ENCODE measurements around the gene SBK2.
"Not testable (repeated sequence)": the region's sequence is repeated elsewhere in the genome, so short reads cannot be mapped to it uniquely, and the experiment has no call there.

SBK2 gene, protein sequence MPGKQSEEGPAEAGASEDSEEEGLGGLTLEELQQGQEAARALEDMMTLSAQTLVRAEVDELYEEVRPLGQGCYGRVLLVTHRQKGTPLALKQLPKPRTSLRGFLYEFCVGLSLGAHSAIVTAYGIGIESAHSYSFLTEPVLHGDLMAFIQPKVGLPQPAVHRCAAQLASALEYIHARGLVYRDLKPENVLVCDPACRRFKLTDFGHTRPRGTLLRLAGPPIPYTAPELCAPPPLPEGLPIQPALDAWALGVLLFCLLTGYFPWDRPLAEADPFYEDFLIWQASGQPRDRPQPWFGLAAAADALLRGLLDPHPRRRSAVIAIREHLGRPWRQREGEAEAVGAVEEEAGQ
- total RNA-seq, result 0 reads per million in 4 donors

DNA sequence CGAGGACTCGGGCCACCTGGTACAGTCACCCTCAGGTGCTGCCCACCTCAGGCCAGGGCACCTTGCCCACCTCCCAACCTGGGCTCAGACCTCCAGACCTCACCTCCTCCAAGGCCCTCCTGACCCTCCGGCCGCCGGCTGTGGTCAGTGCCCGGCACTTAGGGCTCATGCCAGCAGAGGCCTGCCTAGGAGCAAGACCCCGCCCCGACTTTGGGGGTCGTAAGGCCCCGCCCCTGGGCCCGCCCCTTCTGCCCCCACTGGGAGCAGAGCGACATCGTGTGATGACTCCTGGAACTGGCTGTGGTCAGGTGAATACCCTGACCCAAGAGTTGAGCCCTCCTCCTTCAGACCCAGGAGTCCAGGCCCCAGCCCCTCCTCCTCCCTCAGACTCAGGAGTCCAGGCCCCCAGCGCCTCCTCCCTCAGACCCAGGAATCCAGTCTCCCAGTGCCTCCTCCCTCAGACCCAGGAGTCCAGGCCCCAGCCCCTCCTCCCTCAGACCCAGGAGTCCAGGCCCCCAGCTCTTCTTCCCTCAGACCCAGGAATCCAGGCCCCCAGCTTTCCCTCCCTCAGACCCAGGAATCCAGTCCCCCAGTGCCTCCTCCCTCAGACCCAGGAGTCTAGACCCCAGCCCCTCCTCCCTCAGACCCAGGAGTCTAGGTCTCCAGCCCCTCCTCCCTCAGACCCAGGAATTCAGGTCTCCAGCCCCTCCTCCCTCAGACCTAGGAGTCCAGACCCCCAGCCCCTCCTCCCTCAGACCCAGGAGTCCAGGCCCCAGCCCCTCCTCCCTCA lies at the start of gene SBK2:
SBK2 (minus strand) TSS at position 183 of the 790 bp plus-strand sequence. CDS start 839 bp downstream, outside the sequence.
- no peak for DNase-seq

DNA sequence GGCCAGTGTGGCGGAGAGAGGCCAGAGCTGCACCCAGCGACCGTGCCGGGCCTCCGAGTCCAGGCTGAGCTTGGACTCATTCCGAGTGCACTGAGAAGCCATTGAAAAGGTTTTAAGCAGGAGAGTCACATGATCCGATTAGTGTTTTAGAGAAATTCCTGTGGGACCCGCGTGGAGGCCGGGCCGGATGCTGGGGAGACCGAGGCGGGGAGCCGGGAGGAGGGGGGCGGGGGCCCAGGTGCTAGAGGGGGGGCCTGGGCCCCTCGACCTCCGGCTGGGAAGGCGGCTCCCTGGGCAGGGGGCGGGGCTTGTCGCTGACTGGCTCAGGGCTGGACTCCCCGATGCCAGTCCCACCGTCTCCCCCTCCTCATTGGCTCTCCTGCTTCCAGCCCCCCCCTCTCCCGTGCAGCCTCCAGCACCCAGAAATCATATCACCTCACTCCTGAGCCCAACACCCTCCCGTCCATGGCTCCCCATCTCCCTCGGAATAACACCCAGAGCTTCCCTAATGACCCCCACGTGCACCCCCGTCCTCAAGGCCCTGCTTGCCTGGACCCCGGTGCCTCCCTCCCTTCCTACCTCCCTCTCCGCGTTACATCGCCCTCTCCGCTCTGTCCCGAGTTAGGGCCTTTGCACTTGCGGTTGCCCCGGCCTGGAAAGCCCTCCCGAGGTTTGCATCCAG lies 48.9 kb upstream of the SBK2 start:
- DNase-seq, result peak in 2 of 5 donors; percentile 30 to 42

DNA sequence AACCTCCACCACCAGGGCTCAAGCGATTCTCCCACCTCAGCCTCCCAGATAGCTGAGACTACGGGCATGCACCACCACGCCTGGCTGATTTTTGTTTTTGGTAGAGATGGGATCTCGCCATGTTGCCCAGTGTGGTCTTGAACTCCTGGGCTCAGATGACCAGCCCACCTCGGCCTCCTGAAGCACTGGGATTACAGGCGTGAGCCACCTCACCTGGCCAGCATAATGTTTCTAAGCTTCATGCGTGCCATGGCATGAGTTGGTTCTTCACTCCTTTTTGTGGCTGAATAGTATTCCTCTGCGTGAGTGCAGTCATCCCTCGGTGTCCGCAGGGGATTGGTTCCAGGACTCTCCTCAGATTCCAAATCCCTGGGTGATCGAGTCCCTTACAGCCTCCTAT lies 47.9 kb upstream of the SBK2 start:
- DNase-seq, result no peak

DNA sequence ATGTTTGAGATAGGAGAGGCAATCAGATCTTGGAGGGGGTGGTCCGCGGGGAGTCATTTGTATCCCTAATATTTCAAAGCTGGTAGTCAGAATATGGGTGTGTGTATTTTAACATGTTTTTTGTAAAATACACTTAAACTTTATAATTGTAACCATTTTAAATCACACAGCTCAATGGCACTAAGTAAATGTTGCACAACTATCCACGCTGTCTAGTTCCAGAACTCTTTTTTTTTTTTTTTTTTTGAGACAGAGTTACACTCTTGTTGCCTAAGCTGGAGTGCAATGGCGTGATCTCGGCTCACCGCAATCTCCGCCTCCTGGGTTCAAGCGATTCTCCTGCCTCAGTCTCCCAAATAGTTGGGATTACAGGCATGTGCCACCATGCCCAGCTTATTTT lies 47.0 kb upstream of the SBK2 start:
- DNase-seq, result not testable (repeated sequence)

DNA sequence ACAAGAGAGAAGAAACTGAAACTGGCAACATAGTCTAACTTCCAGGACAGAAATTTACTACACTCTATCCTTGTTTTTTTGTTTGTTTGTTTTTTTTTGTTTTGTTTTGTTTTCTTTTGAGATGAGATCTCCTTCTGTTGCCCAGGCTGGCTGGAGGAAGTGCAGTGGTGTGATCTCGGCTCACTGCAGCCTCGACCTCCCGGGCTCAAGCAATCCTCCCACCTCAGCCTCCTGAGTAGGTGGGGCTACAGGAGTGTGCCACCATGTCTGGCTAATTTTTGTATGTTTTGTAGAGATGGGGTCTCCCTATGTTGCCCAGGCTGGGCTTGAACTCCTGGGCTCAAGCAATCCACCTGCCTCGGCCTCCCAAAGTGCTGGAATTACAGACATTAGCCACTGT lies 45.4 kb upstream of the SBK2 start:
- DNase-seq, result not testable (repeated sequence)

DNA sequence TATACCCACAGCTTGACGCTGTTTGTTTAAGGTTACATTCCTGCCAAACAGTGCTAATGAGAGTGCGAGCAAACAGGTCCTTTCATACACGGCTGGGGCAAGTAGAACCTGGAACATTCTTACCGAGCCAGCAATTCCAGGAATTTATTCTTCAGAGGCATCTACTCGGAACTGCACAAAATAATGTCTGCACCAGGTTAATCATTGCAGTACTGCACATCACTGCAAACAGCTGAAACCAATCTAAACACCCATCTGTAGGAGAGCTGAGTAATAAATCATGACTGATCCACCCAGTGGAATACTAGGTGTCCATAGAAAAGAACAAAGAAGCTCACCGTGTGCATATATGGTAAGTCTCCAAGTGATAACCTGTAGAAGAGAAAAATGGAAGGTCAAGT lies 44.9 kb upstream of the SBK2 start:
- no peak for DNase-seq

DNA sequence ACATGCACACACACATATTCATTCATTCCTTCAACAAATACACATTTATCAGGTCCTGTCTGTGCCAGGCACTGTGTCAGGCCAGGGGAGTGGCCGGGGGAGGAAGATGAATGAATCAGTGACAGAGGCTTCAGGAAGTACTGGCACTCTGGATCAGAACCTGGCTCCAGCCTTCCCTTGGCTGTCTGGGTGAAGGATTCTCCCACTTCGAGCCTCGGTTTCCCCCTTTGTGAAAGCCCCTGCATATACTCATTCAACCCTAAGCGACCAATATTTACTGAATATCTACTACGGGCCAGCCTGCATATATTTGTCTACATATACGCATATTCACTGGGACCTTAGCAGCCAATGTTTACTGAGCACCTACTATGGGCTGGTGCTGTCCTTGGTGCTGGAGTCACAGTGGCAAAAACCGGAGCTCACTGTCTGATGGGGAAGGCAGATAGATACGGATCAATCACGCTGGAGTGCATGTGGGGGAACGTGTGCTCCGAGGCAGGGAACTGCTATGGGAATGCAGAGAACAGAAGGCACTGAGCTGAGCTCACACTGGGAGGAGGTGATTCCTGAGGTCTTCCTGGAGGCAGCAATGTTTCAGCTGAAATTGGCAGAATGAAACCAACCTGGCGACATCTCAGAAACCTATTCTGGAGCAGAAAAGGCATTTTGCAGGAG lies 44.4 kb upstream of the SBK2 start:
- DNase-seq, result no peak

DNA sequence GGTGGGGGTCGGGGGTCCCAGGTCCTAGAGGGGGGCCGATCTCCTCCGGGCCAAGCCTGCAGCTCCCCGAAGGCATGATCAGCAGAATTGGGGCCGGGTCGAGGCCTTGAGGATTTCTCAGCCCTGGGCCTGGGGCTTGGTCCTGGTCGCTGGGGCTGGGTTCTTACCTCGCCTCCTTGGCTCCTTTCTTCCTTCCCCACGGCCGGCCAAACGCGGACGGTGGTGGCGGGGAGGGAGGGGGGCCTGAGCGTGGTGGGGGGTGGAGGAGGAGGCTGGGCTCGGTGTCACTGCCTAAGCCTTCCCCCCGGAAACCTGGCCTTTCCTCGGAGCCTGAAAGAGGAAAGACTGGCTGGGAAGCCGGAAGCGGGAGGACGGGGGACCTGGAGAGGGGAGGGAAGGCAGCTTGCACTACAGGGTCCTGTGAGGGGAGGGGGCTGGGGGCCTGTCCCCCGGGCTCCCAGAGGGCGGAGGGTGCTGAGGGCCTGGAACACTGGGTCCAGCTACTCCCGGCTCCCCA lies 43.8 kb upstream of the SBK2 start, which contains the start of gene ZNF579:
ZNF579 (minus strand) TSS at position 221 of the 517 bp plus-strand sequence. CDS start 1,209 bp downstream, outside the sequence.
- peak in 4 of 5 donors; percentile 49 to 75 (median 60) for DNase-seq

DNA sequence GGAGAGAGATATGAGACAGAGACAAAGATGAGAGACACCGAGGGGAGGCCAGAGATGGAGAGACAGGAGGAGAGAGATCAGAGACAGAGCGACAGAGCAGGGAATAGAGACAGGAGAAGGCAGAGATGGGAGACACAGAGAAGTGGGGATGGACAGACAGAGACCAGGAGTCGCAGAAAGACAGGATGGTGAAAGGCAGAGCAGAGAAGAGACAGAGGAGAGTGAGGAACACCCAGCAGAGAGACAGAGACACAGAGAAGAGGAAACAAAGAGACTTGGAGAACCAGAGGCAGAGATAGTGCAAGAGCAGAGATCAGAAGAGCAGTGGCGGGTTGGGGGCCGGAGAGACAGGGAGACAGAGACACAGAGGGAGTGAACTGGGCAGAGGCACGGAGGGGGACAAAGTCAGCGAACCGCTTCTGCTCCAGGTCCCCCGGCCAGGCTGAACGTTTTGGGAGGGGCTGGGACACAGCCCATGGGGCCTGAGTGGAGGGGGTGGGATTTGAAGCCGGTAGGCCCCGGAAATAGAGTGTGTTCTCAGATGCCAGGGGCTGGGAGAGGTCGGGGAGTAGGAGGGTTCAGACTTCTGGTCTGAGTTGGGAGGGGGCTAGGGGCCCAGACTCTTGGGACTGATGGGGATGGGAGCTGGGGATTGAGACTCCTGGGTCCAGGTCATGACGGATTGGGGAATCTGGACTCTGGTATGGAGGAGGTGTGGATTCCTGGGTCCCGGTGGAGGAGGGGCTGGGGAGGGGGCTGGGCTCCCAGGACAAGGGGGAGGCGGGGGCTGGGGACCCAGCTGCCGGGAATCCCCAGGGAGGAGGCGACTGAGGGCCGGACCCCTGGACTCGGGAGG lies 43.1 kb upstream of the SBK2 start:
- no peak for DNase-seq

DNA sequence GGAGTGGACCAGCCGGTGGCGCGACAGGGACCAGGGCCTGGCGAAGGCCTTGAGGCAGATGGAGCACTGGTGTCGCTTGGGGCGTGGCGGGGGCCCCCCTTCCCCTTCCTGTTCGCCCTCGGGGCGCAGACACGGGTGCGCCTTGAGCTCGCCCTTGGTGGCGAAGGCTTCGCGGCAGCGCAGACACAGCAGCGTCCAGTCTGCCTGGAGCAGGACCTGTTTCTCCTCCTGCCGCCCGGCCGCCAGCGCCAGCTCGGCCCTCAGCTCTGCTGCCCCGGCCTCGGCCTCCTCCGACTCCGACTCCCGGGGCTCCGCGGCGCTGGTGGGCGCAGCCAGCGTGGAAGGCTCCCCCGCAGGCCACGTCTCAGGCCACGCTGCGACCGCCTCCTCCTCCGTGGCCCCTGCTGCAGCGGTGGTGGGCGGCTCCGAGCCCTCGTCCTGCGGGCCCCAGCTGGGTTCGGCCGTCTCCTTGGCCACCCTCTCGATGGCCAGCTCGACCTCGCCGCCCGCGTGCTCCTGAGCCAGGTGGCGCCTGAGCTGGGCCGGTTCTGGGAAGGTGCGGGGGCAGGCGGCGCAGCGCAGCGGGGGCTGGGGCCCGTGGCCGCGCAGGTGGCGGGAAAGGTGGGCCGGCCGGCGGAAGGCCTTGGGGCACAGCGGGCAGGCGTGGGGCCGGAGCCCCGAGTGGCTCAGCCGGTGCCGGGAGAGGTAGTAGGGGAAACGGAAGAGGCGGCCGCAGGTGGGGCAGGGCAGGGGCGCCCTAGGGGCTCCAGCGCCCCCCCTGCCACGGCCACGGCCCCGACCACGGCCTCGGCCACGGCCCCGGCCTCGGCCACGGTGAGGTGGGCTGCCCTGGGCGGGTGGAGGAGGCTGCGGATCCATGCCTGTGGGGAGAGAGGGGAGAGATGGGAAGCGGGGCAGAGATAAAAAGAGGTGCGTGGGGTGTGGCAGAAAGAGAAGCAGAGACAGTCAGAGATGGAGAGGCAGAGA lies 42.1 kb upstream of the SBK2 start:
- no peak for DNase-seq

DNA sequence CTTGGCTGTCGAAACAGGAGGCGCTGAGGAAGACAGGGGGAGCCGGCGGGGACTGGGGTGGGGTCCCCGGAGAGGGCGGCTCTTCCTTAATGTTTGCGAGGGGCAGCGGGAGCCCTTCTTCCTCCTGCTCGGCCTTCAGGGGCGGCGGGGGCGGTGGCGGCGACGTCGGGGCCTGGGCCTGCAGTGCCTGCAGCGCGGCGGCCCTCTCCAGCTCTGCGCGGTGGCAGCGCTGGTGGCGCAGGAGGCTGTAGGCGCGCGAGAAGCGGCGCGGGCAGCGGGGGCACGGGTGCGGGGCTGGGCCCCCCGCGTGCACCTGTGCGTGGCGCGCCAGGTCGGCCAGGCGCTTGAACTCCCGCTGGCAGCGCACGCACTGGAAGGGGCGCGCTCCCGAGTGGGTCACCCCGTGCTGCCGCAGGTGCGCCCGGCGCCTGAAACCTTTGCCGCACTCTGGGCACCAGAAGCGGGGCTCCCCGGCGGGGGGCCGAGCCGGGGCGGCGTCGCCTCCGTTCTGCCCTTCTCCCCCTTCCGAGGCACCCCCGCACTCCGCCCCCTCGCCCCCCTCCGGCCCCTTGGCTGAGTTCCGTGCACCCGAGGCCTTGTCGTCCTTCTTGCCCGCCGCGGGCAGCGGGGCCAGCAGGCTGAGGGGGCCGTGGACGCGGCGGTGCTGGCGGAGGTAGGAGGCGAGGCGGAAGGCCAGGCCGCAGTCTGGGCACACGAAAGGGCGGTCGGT lies 41.3 kb upstream of the SBK2 start:
- no peak for DNase-seq

DNA sequence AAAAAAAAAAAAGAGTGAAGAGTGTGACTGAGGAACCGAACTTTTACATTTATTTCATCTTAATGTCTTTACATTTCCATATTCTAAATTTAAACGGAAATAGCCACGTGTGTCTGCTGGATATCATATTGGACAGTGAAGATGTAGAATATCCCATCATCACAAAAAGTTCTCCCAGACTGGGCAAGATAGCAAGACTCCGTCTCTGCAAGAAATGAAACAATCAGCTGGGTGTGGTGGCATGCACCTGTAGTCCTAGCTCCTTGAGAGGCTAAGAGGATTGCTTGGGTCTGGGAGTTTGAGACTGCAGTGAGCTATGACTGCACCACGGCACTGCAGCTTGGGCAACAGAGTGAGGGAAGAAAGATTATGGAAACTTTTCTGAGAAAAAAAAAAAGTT lies 39.8 kb upstream of the SBK2 start:
- no peak for DNase-seq

DNA sequence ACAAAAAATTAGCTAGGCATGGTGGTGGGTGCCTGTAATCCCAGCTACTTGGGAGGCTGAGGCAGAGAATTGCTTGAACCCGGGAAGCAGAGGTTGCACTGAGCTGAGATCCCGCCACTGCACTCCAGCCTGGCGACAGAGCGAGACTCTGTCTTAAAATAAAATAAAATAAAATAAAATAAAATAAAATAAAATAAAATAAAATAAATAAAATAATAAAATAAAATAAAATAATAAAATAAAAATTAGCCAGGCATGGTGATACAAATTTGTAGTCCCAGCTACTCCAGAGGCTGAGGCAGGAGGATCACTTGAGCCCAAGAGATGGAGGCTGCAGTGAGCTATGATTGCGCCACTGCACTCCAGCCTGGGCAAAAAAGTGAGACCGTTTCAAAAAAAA lies 37.0 kb upstream of the SBK2 start:
- DNase-seq, result not testable (repeated sequence)

DNA sequence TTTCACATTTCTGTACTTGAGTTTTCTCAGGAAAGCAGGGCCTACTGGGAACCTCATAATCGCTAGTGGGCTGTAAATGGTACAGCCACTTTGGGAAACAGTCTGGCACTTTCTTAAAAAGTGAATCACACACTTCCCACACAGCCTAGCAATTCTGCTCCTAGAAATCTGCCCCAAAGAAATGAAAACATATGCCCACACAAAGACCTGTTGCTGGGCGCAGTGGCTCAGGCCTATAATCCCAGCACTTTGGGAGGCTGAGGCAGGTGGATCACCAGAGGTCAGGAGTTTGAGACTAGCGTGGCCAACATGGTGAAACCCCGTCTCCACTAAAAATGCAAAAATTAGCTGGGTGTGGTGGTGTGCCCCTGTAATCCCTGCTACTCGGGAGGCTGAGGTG lies 32.5 kb upstream of the SBK2 start:
- DNase-seq, result not testable (repeated sequence)

DNA sequence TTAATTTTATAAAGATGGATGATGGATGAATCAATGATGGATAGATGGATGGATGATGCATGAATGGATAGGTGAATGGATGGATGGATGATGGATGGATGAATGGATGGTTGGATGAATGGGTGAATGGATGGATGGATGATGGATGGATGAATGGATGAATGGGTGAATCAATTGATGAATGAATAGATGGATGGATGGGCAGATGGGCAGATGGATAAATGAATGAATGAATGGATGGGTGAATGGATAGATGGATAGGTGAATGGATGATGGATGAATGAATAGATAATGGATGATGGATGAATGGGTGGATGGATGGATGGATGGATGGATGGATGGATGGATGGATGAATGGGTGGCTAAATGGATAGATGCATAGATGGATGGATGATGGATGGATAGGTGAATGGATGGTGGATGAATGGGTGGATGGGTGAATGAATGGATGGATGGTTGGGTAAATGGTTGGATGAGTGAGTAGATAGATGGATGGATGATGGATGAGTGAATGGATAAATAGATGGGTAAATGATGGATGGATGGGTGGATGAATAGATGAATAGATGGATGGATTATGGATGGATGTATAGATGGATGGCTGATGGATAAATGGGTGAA lies 30.9 kb upstream of the SBK2 start:
- DNase-seq, result no peak

DNA sequence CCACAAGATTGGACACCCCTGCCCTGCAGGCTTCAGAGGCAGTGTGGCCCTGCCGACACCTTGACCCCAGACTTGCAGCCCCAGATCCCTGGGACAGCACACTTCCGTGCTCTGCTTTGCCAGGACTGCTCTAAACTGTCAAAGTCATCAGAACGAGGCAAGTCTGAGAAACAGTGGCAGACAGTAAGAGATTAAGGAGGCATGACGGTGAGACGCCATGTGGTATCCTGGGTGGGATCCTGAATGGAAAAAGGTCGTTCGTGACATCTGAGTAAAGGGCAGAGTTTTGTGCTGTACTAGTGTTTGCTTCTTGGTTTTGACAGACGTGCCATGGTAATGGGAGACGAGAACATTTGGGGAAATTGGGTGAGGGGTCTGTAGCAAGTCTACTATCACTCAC lies 29.9 kb upstream of the SBK2 start:
- no peak for DNase-seq

DNA sequence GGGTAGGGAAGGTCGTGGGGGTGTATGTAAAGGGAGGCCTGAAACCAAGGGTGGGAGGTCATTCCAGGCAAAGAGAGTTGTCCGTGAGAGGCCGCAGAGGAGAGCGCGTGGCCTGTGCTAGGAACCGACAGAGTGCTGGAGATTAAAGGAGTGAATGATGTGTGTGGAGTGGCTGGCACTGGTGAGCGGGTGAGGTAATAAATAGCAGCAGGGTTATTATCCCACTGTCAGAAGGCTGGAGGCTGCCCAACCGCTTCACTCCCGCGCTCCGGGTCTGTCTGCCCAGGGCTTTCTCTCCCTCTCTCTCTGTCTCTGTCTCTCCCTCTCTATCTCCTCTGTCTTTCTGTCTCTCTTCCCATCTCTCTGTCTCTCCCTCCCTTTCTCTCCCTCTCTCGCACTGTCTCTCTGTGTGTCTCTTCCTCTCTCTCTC lies 26.3 kb upstream of the SBK2 start:
- DNase-seq, result no peak

DNA sequence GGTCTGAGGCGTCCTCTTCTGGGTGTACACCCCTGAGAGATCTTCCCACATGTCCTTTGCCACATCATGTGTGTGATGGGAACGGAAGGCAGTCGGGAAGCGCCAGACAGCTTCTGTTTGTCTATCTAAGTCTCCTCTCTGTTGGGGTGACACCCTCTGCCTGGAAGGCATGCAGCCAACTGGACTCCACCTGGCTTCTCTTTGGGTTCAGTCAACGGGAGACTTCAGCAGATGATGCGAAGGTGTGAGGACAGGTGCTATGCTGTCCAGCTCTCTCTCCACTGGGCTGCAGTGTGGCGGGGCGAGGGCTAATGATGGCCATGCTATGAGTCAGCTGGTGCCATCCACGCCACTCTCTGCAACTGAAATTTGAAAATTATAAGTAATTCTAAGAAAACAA lies 22.8 kb upstream of the SBK2 start:
- no peak for DNase-seq

DNA sequence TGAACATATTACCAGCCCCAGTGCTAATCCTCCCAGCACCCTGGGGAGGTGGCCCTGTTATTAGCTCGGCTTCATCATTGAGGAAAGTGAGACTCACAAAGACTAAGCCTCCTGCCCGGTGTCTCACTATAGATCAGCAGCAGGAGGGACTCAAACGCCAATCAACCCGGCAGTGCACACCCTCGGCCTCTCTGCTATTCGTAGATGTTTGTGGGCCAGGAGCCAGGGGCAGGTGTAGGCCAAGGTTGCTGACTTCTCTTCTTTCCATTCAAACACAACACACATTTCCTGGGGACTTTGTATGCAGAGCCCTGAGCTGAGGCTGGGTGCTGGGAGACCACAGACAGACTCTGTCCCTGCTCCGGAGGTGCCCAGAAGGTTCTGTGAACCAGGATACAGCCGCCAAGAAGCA lies 17.8 kb upstream of the SBK2 start:
- no peak for DNase-seq

All from T-helper 1 cell (primary cell).